Measurements from ENCODE around the gene RNASEH2C.

Gene RNASEH2C

DNA sequence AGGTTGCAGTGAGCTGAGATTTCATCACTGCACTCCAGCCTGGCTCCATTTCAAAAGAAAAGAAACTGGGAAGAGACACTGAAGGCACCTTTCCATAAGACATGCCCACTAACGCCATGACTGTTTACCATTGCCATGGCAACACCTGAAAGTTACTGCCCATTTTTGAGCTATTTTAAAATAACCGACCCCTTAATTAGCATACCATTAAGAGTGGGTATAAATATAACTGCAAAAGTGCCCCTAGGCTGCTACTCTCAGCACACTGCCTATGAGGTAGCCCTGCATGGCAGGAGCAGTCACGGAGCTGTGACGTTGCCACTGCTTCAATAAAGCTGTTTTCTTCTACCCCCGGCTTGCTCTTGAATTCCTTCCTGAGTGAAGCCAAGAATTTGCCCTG, 9.9 kb upstream of the RNASEH2C start:
- TF ChIP-seq, protein P1, sequence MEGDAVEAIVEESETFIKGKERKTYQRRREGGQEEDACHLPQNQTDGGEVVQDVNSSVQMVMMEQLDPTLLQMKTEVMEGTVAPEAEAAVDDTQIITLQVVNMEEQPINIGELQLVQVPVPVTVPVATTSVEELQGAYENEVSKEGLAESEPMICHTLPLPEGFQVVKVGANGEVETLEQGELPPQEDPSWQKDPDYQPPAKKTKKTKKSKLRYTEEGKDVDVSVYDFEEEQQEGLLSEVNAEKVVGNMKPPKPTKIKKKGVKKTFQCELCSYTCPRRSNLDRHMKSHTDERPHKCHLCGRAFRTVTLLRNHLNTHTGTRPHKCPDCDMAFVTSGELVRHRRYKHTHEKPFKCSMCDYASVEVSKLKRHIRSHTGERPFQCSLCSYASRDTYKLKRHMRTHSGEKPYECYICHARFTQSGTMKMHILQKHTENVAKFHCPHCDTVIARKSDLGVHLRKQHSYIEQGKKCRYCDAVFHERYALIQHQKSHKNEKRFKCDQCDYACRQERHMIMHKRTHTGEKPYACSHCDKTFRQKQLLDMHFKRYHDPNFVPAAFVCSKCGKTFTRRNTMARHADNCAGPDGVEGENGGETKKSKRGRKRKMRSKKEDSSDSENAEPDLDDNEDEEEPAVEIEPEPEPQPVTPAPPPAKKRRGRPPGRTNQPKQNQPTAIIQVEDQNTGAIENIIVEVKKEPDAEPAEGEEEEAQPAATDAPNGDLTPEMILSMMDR (conservative IDR thresholded peaks at IDR 0.05; ENCODE audit: low read depth, low read length), result no peak
- no peak overlapping the region for H3K4me3 ChIP-seq (ENCODE audit: low read depth, low read length)
- no peak for DNase-seq (ENCODE audit: low read depth)

DNA sequence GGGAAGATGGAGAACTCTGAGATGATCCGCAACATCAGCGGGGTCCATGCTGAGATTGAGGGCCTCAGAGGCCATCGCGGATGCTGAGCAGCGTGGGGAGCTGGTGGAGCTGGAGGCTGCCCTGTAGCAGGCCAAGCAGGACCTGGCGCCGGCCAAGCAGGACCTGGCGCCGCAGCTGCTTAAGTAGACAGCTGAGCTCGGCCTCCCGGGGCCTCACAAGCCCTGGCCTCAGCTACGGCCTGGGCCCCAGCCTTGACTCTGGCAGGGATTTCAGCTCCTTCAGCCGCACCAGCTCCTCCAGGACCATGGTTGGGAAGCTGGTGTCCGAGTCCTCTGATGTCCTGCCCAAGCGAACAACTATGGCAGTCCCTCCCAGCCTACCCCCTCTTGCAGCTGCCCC, 7.3 kb upstream of the RNASEH2C start:
- TF ChIP-seq, protein P1 (conservative IDR thresholded peaks at IDR 0.05; ENCODE audit: low read depth, low read length), result no peak
- DNase-seq (ENCODE audit: low read depth), result no peak
- no peak overlapping the region for H3K4me3 ChIP-seq (ENCODE audit: low read depth, low read length)

DNA sequence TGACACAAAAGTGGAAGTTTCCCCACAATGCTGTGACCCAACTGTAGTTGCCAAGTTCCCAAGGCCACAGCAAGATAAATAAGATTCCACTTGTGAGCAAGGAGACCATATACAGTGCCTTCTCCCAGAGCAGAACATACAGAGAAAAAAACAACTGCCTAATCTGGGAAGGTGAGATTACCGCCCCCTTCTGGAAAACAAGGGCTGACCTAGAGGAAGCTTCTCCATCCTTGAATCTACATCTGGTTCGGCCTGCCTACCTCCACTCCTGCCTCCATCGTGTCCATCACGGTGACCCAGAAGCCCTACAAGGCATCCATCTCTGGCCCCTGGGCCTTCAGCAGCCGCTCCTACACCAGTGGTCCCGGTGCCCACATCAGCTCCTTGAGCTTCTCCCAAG, 6.1 kb upstream of the RNASEH2C start:
- TF ChIP-seq, protein P1 (conservative IDR thresholded peaks at IDR 0.05; ENCODE audit: low read depth, low read length), result peak; percentile 17
- no peak for DNase-seq (ENCODE audit: low read depth)
- H3K4me3 ChIP-seq (ENCODE audit: low read depth, low read length), result no peak overlapping the region

DNA sequence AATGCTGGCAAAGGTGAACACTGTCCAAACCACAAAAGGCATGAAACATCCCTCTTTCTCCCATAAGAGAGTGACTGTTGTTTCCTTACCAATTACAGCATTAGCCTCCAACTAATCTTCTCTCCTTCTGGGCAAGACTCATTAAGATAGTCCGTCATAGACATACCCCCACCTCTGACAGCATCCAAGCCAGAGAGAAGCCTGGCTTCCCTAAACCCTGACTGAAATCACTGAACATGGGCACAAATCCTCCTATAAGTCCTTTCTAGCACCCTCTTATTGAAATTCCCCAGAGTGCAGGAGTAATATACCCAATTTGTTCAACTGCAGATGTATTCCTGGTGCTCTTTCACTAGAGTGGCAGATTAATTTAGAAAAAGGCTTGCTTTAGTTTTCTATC, 1.7 kb upstream of the RNASEH2C start:
- DNase-seq (ENCODE audit: low read depth), result no peak
- TF ChIP-seq, protein P1 (conservative IDR thresholded peaks at IDR 0.05; ENCODE audit: low read depth, low read length), result no peak
- H3K4me3 ChIP-seq (ENCODE audit: low read depth, low read length), result no peak overlapping the region

DNA sequence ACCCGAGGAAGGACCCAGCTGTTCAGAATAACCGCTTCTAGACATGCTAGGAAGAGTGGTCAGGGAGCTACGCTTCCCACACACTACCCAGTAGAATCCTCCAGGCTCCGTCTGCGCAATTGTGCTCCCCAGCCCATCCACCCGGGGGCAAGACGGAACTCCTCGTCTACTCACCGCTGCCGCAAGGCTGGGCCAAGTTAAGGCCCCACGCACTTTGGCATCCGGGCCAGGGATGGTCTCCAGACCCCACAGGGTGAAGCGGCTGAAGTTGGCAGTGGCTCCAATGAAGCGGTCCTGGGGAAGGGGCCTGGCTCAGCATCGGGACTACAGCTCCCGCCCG, 757 bp downstream of the RNASEH2C start:
- DNase-seq (ENCODE audit: low read depth), result peak; percentile 48
- TF ChIP-seq, protein P1 (conservative IDR thresholded peaks at IDR 0.05; ENCODE audit: low read depth, low read length), result peak; percentile 31
- peak overlapping the region; percentile 91 for H3K4me3 ChIP-seq (ENCODE audit: low read depth, low read length)

DNA sequence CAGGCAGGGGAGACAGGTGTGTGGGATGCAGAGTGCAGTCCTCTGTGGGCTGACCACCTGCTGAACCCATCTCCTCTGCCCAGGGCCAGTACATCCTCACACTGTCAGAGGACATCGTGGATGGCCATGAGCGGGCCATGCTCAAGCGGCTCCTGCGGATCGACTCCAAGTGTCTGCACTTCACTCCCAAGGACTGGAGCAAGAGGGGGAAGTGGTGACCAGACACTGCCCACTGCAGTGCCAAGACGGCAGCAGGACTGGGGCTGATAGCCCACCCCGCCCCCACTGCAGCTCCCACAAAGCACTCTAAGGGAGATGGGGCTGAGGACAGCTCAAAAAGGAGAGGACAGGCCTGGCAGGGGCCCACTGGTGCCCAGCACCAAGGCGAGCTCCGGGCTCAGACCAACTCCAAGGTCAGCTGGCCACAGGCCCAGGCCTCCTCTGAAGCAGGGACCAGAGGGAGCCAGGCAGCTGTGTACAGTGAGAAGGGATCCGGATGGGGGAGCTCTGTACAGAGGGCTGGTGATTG, 1.6 kb downstream of the RNASEH2C start:
- TF ChIP-seq, protein P1 (conservative IDR thresholded peaks at IDR 0.05; ENCODE audit: low read depth, low read length), result no peak
- DNase-seq (ENCODE audit: low read depth), result peak; percentile 24
- H3K4me3 ChIP-seq (ENCODE audit: low read depth, low read length), result peak overlapping the region; percentile 91

DNA sequence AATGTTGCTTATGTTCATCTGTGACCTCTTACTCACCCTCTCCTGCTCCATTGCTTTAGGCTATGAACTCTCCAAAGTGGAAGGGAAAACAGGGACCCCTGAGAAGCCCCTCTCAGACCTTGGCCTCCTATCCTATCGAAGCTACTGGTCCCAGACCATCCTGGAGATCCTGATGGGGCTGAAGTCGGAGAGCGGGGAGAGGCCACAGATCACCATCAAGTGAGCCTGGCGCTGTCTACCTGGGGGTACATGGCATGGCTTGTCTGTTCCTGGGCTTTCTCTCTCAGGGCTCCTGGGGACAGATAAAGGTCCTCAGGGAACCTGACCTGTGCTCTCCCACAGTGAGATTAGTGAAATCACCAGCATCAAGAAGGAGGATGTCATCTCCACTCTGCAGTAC, 2.1 kb downstream of the RNASEH2C start:
- TF ChIP-seq, protein P1 (conservative IDR thresholded peaks at IDR 0.05; ENCODE audit: low read depth, low read length), result no peak
- no peak for DNase-seq (ENCODE audit: low read depth)
- H3K4me3 ChIP-seq (ENCODE audit: low read depth, low read length), result no peak overlapping the region
